SK-N-SH treated with all-trans-retinoic acid at 6 μM for 48 hours (cell line): ENCODE data around the gene GJA5.

Source experiments
- ATAC-seq: fragments of 200-7000 bp; cut with Tn5 transposase; 3 replicates; pipeline ENCODE4 v1.9.1; 2020; ENCODE audit warnings: mild to moderate bottlenecking, moderate library complexity
- CREB5 ChIP-seq: fragments of 250-450 bp; sonication (Bioruptor Pico); IDR thresholded peaks from 2 replicates; pipeline ENCODE4 v1.5.1; 2020; ENCODE audit warnings: low read depth, mild to moderate bottlenecking, moderate library complexity
- CSDC2 ChIP-seq: fragments of 250-450 bp; sonication (Bioruptor Pico); IDR thresholded peaks from 2 replicates; pipeline ENCODE4 v1.5.0; 2020; ENCODE audit warnings: mild to moderate bottlenecking, moderate library complexity
- ESRRG ChIP-seq: fragments of 250-450 bp; sonication (Bioruptor Pico); IDR thresholded peaks from 2 replicates; pipeline ENCODE4 v1.6.1; 2021; ENCODE audit warnings: mild to moderate bottlenecking
- GLIS3 ChIP-seq: fragments of 250-450 bp; sonication (Bioruptor Pico); IDR thresholded peaks from 2 replicates; pipeline ENCODE4 v1.5.0; 2020; ENCODE audit warnings: mild to moderate bottlenecking, moderate library complexity
- ISL1 ChIP-seq: fragments of 250-450 bp; sonication (Bioruptor Pico); IDR thresholded peaks from 2 replicates; pipeline ENCODE4 v2.1.2; 2022; ENCODE audit warnings: mild to moderate bottlenecking, moderate library complexity
- OSR1 ChIP-seq: fragments of 250-450 bp; sonication (Bioruptor Pico); IDR thresholded peaks from 2 replicates; pipeline ENCODE4 v1.8.0; 2022; ENCODE audit warnings: moderate library complexity, mild to moderate bottlenecking, inconsistent platforms
- POU6F1 ChIP-seq: fragments of 250-450 bp; sonication (Bioruptor Pico); IDR thresholded peaks from 2 replicates; pipeline ENCODE4 v1.8.0; 2021; ENCODE audit warnings: low read depth, mild to moderate bottlenecking, moderate library complexity, borderline replicate concordance
- PPARA ChIP-seq: fragments of 250-450 bp; sonication (Bioruptor Pico); IDR thresholded peaks from 2 replicates; pipeline ENCODE4 v1.5.0; 2020; ENCODE audit warnings: mild to moderate bottlenecking, borderline replicate concordance
- SNAI2 ChIP-seq: fragments of 250-450 bp; sonication (Bioruptor Pico); IDR thresholded peaks from 2 replicates; pipeline ENCODE4 v1.5.0; 2020; ENCODE audit warnings: mild to moderate bottlenecking, moderate library complexity
- TCF4 ChIP-seq: fragments of 250-450 bp; sonication (Bioruptor Pico); IDR thresholded peaks from 2 replicates; pipeline ENCODE4 v1.8.0; 2021; ENCODE audit warnings: mild to moderate bottlenecking, moderate library complexity, borderline replicate concordance
- TSHZ2 ChIP-seq: fragments of 250-450 bp; sonication (Bioruptor Pico); IDR thresholded peaks from 2 replicates; pipeline ENCODE4 v1.5.0; 2020; ENCODE audit warnings: mild to moderate bottlenecking, moderate library complexity
- ZC3H10 ChIP-seq: fragments of 250-450 bp; sonication (Bioruptor Pico); IDR thresholded peaks from 2 replicates; pipeline ENCODE4 v1.5.1; 2021; ENCODE audit warnings: mild to moderate bottlenecking, moderate library complexity
- ZFP3 ChIP-seq: fragments of 250-450 bp; sonication (Bioruptor Pico); IDR thresholded peaks from 2 replicates; pipeline ENCODE4 v1.5.0; 2020; ENCODE audit warnings: mild to moderate bottlenecking, moderate library complexity
- ZNF565 ChIP-seq: fragments of 450-650 bp; formaldehyde crosslinking; conservative IDR thresholded peaks from 2 replicates; pipeline ENCODE4 v1.5.0; 2020; ENCODE audit warnings: low read depth, mild to moderate bottlenecking, moderate library complexity
- ZNF8 ChIP-seq: fragments of 450-650 bp; formaldehyde crosslinking; IDR thresholded peaks from 2 replicates; pipeline ENCODE4 v1.5.0; 2020; ENCODE audit warnings: mild to moderate bottlenecking, moderate library complexity

GJA5 gene

GRCh38 chr1:147712605-147713004 is 47.8 kb downstream of the GJA5 start:
- TF ChIP-seq ZC3H10 (CRISPR knock-in tag) (no peak), CSDC2 (CRISPR knock-in tag) (no peak), CREB5 (CRISPR knock-in tag) (no peak), GLIS3 (CRISPR knock-in tag) (no peak), OSR1 (CRISPR knock-in tag) (no peak), SNAI2 (CRISPR knock-in tag) (no peak), ZNF8 (no peak), ESRRG (no peak), ZFP3 (no peak), ISL1 (CRISPR knock-in tag) (no peak), POU6F1 (CRISPR knock-in tag) (no peak), TCF4 (CRISPR knock-in tag) (no peak), PPARA (no peak), ZNF565 (no peak), TSHZ2 (no peak)
- no peak for ATAC-seq
